ACC112 (cell line): ENCODE results near the gene IFRD2.

ENCODE experiments used
- H2AFZ ChIP-seq: fragments of 200-600 bp; sonication (generic); one replicate; pipeline ENCODE4 v1.6.0; 2017; ENCODE audit warnings: antibody characterized with exemption, low read length; ENCODE audit not compliant: unreplicated experiment
- H3K27ac ChIP-seq: fragments of 200-600 bp; sonication (generic); 2 replicates; pipeline ENCODE4 v1.5.1; 2014; ENCODE audit warnings: low read depth, mild to moderate bottlenecking, antibody characterized with exemption, low read length, moderate library complexity
- H3K27me3 ChIP-seq: fragments of 200-600 bp; sonication (generic); 2 replicates; pipeline ENCODE4 v1.6.1; 2014; ENCODE audit warnings: mild to moderate bottlenecking, antibody characterized with exemption, low read length, moderate library complexity, mixed read lengths; ENCODE audit not compliant: insufficient read depth
- H3K36me3 ChIP-seq: fragments of 200-600 bp; sonication (generic); 2 replicates; pipeline ENCODE4 v1.6.1; 2016; ENCODE audit warnings: mild to moderate bottlenecking, antibody characterized with exemption, low read length, moderate library complexity, mixed read lengths; ENCODE audit not compliant: insufficient read depth
- H3K4me1 ChIP-seq: fragments of 200-600 bp; sonication (generic); one replicate; pipeline ENCODE4 v1.6.1; 2016; ENCODE audit warnings: low read length, mixed read lengths; ENCODE audit not compliant: insufficient read depth, unreplicated experiment, control insufficient read depth
- H3K4me3 ChIP-seq: fragments of 200-600 bp; sonication (generic); 2 replicates; pipeline ENCODE4 v1.5.1; 2014; ENCODE audit warnings: mild to moderate bottlenecking, low read depth, low read length
- H3K79me2 ChIP-seq: fragments of 200-600 bp; sonication (generic); one replicate; pipeline ENCODE4 v1.6.0; 2016; ENCODE audit warnings: low read length; ENCODE audit not compliant: control insufficient read depth, unreplicated experiment, insufficient read depth

The IFRD2 gene

GRCh38 chr3:50292159-50293078, at the start of gene IFRD2:
Gene IFRD2, minus strand, starts transcription at chr3:50292429. Its CDS starts 155 bp downstream, at chr3:50292274.
- Histone ChIP-seq H3K36me3 (no peaks in the 10 kb centered on the region; the same call in 1 of the 2 replicates), H3K27ac (peak within 1 kb of the TSS; percentile 79), H2AFZ (peak within 1 kb of the TSS; percentile 7), H3K4me3 (peak within 1 kb of the TSS; percentile 96), H3K4me1 (peaks cover 6% of the 10 kb centered on the region), H3K27me3 (no peaks in the 10 kb centered on the region), H3K79me2 (peaks cover 29% of the 10 kb centered on the region)

- Histone ChIP-seq H3K4me1 (peaks cover 19% of the 10 kb centered on the region), H3K27ac (no peak overlapping the region), H3K4me3 (peak overlapping the region; percentile 94), H3K79me2 (peaks cover 33% of the 10 kb centered on the region), H3K36me3 (no peaks in the 10 kb centered on the region), H2AFZ (no peak overlapping the region), H3K27me3 (no peaks in the 10 kb centered on the region)
These were observed 49.3 kb upstream of the IFRD2 start for GRCh38 chr3:50341537-50341936.

GRCh38 chr3:50340448-50341329, 48.5 kb upstream of the IFRD2 start, which contains the start of gene RASSF1:
Gene RASSF1, minus strand, starts transcription at chr3:50340836. Its CDS starts 31 bp downstream, at chr3:50340805.
- H3K27me3 ChIP-seq: no peaks in the 10 kb centered on the region
- H3K27ac ChIP-seq: peak within 1 kb of the TSS; percentile 72
- peaks cover 41% of the 10 kb centered on the region for H3K79me2 ChIP-seq
- H2AFZ ChIP-seq: peak within 1 kb of the TSS; percentile 49
- peaks cover 23% of the 10 kb centered on the region for H3K4me1 ChIP-seq
- no peaks in the 10 kb centered on the region; the same call in 1 of the 2 replicates for H3K36me3 ChIP-seq
- H3K4me3 ChIP-seq: peak within 1 kb of the TSS; percentile 94

GRCh38 chr3:50340147-50340447, 47.9 kb upstream of the IFRD2 start:
- Histone ChIP-seq H3K27me3 (no peaks in the 10 kb centered on the region), H3K36me3 (no peaks in the 10 kb centered on the region; the same call in 1 of the 2 replicates), H3K79me2 (peaks cover 47% of the 10 kb centered on the region), H3K27ac (peak overlapping the region; percentile 72), H3K4me1 (peaks cover 26% of the 10 kb centered on the region), H3K4me3 (peak overlapping the region; percentile 94), H2AFZ (peak overlapping the region; percentile 45)

GRCh38 chr3:50339485-50340146, 47.4 kb upstream of the IFRD2 start:
- peak overlapping the region; percentile 72 for H3K27ac ChIP-seq
- peak overlapping the region; percentile 45 for H2AFZ ChIP-seq
- H3K4me1 ChIP-seq: peaks cover 31% of the 10 kb centered on the region
- H3K79me2 ChIP-seq: peaks cover 52% of the 10 kb centered on the region
- peak overlapping the region; percentile 94 for H3K4me3 ChIP-seq
- no peaks in the 10 kb centered on the region for H3K27me3 ChIP-seq
- H3K36me3 ChIP-seq: no peaks in the 10 kb centered on the region; the same call in 1 of the 2 replicates

GRCh38 chr3:50338965-50339364, 46.7 kb upstream of the IFRD2 start:
- Histone ChIP-seq H3K79me2 (peaks cover 59% of the 10 kb centered on the region), H3K4me3 (peak overlapping the region; percentile 94), H2AFZ (no peak overlapping the region)

GRCh38 chr3:50337175-50337861, 45.1 kb upstream of the IFRD2 start:
- H3K4me1 ChIP-seq: peaks cover 46% of the 10 kb centered on the region
- H3K36me3 ChIP-seq: no peaks in the 10 kb centered on the region; the same call in 1 of the 2 replicates
- H3K27me3 ChIP-seq: no peaks in the 10 kb centered on the region
- no peak overlapping the region for H2AFZ ChIP-seq
- H3K79me2 ChIP-seq: peaks cover 75% of the 10 kb centered on the region
- peak overlapping the region; percentile 94 for H3K4me3 ChIP-seq
- peak overlapping the region; percentile 93 for H3K27ac ChIP-seq

More at GRCh38 chr3:50338965-50339364, 46.7 kb upstream of the IFRD2 start:
- no peaks in the 10 kb centered on the region; the same call in 1 of the 2 replicates for H3K36me3 ChIP-seq
- peak overlapping the region; percentile 60 for H3K27ac ChIP-seq
- H3K4me1 ChIP-seq: peaks cover 38% of the 10 kb centered on the region
- H3K27me3 ChIP-seq: no peaks in the 10 kb centered on the region

GRCh38 chr3:50336452-50337174, 44.4 kb upstream of the IFRD2 start:
- H3K79me2 ChIP-seq: peaks cover 82% of the 10 kb centered on the region
- H2AFZ ChIP-seq: no peak overlapping the region
- H3K27ac ChIP-seq: peak overlapping the region; percentile 93
- H3K27me3 ChIP-seq: no peaks in the 10 kb centered on the region
- peak overlapping the region; percentile 94 for H3K4me3 ChIP-seq
- peaks cover 43% of the 10 kb centered on the region for H3K4me1 ChIP-seq
- peaks cover 6% of the 10 kb centered on the region; the same call in 1 of the 2 replicates for H3K36me3 ChIP-seq

- Histone ChIP-seq H3K36me3 (peaks cover 19% of the 10 kb centered on the region; the same call in 1 of the 2 replicates), H2AFZ (no peak overlapping the region), H3K4me1 (peaks cover 39% of the 10 kb centered on the region), H3K27ac (peak overlapping the region; percentile 93), H3K4me3 (peak overlapping the region; percentile 94), H3K79me2 (peaks cover 74% of the 10 kb centered on the region), H3K27me3 (no peaks in the 10 kb centered on the region)
These were observed 42.3 kb upstream of the IFRD2 start for GRCh38 chr3:50334339-50335075.
